Colon (tissue), 2 donors: ENCODE measurements around the gene AMBRA1.
"Not testable (repeated sequence)": the region's sequence is repeated elsewhere in the genome, so short reads cannot be mapped to it uniquely, and the experiment has no call there.

Experiments used
- FAIRE-seq: peaks from 2 replicates; lab custom pipeline; 2012; peaks lifted over from hg19 to GRCh38; lab: Jason Lieb, UNC
- donor health status: control.
- donor health status: control.

AMBRA1 gene

GRCh38 chr11:46612326-46612725, 18.5 kb upstream of the AMBRA1 start:
- no peak for FAIRE-seq

GRCh38 chr11:46611526-46612304, 17.9 kb upstream of the AMBRA1 start:
- no peak for FAIRE-seq

GRCh38 chr11:46609386-46609785, 15.6 kb upstream of the AMBRA1 start:
- FAIRE-seq, result no peak

GRCh38 chr11:46607516-46607915, 13.7 kb upstream of the AMBRA1 start:
- no peak for FAIRE-seq

GRCh38 chr11:46604796-46605195, 11.0 kb upstream of the AMBRA1 start:
- no peak for FAIRE-seq

GRCh38 chr11:46603704-46604308, 10.0 kb upstream of the AMBRA1 start:
- FAIRE-seq, result no peak

- no peak for FAIRE-seq
Measured at GRCh38 chr11:46601129-46601528, 7.3 kb upstream of the AMBRA1 start.

GRCh38 chr11:46600194-46600960, 6.6 kb upstream of the AMBRA1 start:
- FAIRE-seq, result no peak

- FAIRE-seq, result no peak
Measured at GRCh38 chr11:46599340-46600193, 5.7 kb upstream of the AMBRA1 start.

- FAIRE-seq, result no peak
Measured at GRCh38 chr11:46597609-46598219, 3.9 kb upstream of the AMBRA1 start.

- no peak for FAIRE-seq
Measured at GRCh38 chr11:46597155-46597554, 3.3 kb upstream of the AMBRA1 start.

- no peak for FAIRE-seq
Measured at GRCh38 chr11:46594785-46595184, 962 bp upstream of the AMBRA1 start.

- FAIRE-seq, result no peak
Measured at GRCh38 chr11:46594374-46594700, 514 bp upstream of the AMBRA1 start.

GRCh38 chr11:46590740-46591605, 2.9 kb downstream of the AMBRA1 start:
- no peak for FAIRE-seq

GRCh38 chr11:46588915-46589314, 4.9 kb downstream of the AMBRA1 start:
- no peak for FAIRE-seq

- FAIRE-seq, result no peak
Measured at GRCh38 chr11:46588131-46588530, 5.7 kb downstream of the AMBRA1 start.

GRCh38 chr11:46583513-46583912, 10.3 kb downstream of the AMBRA1 start:
- FAIRE-seq, result not testable (repeated sequence)

GRCh38 chr11:46582588-46582987, 11.2 kb downstream of the AMBRA1 start:
- no peak for FAIRE-seq

GRCh38 chr11:46577058-46577457, 16.8 kb downstream of the AMBRA1 start:
- FAIRE-seq, result no peak

GRCh38 chr11:46574656-46575055, 19.2 kb downstream of the AMBRA1 start:
- no peak for FAIRE-seq
